Right ventricle myocardium inferior (tissue), 1 donor: Measurements from ENCODE around the gene CLDN15. TPM values are rescaled to one million over a fixed set of nuclear protein-coding genes. Genes with fewer than 3 reads are reported as not detected.

Experiments used
- ATAC-seq: fragments of 200-7000 bp; cut with Tn5 transposase; one replicate; pipeline ENCODE4 v1.9.1; 2020; ENCODE audit warnings: mild to moderate bottlenecking, moderate library complexity
- DNase-seq: peaks from one replicate; pipeline ENCODE4 v3.0.0; 2021; ENCODE audit errors: missing footprints
- intact Hi-C: fragments of 100-400 bp; cut with DNase I; formaldehyde crosslinking; loops from one replicate; pipeline ENCODE4 v1.11.0; 2022
- total RNA-seq: library from RNA; stranded (reverse); fragmentation: NEBNext Ultra II Directional; extraction: Animal tissue kit (Norgen Biotek cat#: 25700); gene quantifications from one replicate; pipeline ENCODE4 v1.2.1, GENCODE V29; 2021
- donor health status: DM: no; HTN: yes; CAD: no; lungs with severe emphysema.

The CLDN15 gene
- total RNA-seq, 1 donor from 2014 or later: 2.5 TPM

GRCh38 chr7:101248276-101248675 is 10.7 kb upstream of the CLDN15 start:
- no peak for DNase-seq
- no peak for ATAC-seq
- intact Hi-C loops: no loop called here

- no peak for DNase-seq
- intact Hi-C loops: no loop called here
- no peak for ATAC-seq
These were observed 7.6 kb upstream of the CLDN15 start for GRCh38 chr7:101245147-101245668.

- intact Hi-C loops: loop anchor here (1.0 kb wide), 1 partner anchor 26 kb away; the partner anchor contains the start of gene ZNHIT1
- ATAC-seq (peak; percentile 98), DNase-seq (peak; percentile 97)
These were observed 7.0 kb upstream of the CLDN15 start, which contains the start of gene FIS1 for GRCh38 chr7:101244375-101245146. Gene FIS1, minus strand, starts transcription at chr7:101245081. Its CDS starts 77 bp downstream, at chr7:101245004.

DNA sequence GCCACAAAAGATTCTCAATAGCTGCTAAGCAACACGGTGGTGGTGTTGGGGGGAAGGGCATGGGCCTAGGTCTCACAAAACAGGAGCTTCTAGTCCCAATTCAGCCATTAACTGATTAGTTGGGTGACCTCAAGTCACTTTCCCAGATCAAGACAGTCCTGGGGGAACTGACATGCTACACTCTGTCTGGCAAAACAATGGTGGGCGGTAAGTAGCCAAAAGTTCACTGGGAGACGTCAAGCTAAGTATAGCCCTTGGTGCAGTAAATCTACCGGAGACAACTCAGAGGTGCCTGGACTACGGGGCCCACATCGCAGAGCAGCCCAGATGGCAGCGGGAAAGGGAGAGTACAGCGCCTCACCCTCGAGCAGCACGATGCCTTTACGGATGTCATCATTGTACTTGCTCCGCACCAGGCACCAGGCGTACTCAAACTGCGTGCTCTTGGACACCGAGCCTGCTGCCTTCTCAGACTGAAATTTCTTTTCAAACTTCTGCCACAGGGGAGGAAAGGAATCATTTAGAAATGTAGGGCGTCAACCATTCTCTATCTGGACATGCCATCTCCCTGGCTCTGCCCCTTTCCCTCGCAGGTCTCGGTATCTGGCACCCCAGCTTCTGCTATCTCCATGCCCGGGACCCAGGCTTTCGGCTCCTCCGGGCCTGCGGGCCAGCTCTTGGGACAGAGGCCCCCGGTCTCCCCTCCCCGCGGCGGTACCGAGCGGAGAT is 6.2 kb upstream of the CLDN15 start:
- no peak for DNase-seq
- intact Hi-C loops: loop anchor here (1.0 kb wide), 1 partner anchor 26 kb away; the partner anchor contains the start of gene ZNHIT1
- ATAC-seq: no peak

DNA sequence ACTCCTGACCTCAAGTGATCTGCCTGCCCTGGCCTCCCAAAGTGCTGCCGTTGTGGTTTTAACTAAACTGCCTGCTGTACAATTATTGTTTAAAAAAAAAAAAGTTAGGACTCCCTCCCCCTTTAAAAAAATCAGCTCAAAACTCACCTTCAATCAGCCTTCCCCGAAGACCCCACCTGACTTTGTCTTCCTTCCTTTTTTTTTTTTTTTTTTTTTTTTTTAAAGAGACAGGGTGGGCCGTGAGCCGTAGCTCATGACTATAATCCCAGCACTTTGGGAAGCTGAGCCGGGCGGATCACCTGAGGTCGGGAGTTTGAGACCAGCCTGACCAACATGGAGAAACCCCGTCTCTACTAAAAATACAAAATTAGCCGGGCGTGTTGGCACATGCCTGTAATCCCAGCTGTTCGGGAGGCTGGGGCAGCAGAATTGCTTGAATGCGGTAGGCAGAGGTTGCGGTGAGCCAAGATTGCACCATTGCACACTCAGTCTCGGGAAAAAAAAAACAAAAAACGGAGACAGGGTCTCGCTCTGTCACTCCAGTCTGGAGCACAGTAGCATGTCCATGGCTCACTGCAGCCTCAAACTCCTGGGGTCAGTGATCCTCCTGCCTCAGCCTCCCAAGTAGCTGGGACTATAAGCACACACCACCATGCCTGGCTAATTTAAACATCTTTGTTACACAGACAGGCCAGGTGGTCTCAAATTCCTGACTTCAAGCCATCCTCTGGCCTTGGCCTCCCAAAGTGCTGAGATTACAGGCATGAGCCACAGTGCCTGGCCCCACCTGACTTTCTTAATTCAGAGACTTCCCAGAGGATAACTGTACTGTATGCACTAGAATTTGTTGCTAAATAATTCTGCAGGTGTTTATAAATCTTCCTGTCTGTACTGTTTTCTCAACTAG is 4.1 kb upstream of the CLDN15 start:
- intact Hi-C loops: no loop called here
- ATAC-seq (no peak), DNase-seq (no peak)

DNA sequence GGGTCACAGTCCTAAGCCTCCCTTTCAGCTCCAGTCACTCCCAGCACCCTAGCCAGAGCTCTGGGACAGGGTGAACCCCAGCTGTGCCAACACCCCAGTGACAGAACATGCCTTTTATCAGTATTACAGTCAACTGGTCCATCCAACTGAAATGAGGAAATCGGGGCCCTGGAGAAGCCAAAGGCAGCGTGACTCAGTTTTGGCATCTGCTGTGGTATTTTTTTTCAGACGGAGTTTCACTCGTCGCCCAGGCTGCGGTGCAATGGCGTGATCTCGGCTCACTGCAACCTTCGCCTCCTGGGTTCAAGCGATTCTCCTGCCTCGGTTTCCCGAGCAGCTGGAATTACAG is 3.4 kb upstream of the CLDN15 start:
- ATAC-seq (no peak), DNase-seq (no peak)
- intact Hi-C loops: no loop called here

GRCh38 chr7:101240226-101241014 is 2.8 kb upstream of the CLDN15 start:
- intact Hi-C loops: no loop called here
- DNase-seq (no peak), ATAC-seq (no peak)

DNA sequence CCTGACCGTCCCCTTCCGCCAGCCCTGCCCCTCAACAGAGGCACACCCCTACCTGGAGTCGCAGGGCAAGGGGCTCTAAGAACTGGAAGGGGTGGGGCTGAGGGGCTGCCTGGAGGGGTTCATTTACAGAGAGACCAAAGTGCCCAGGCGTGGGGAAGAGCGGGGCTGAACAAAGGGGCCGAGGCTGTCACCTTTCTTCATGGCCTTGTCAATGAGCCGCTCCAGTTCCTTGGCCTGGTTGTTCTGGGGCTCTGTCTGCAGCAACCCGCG is 2.3 kb upstream of the CLDN15 start:
- DNase-seq (no peak), ATAC-seq (no peak)
- intact Hi-C loops: no loop called here

DNA sequence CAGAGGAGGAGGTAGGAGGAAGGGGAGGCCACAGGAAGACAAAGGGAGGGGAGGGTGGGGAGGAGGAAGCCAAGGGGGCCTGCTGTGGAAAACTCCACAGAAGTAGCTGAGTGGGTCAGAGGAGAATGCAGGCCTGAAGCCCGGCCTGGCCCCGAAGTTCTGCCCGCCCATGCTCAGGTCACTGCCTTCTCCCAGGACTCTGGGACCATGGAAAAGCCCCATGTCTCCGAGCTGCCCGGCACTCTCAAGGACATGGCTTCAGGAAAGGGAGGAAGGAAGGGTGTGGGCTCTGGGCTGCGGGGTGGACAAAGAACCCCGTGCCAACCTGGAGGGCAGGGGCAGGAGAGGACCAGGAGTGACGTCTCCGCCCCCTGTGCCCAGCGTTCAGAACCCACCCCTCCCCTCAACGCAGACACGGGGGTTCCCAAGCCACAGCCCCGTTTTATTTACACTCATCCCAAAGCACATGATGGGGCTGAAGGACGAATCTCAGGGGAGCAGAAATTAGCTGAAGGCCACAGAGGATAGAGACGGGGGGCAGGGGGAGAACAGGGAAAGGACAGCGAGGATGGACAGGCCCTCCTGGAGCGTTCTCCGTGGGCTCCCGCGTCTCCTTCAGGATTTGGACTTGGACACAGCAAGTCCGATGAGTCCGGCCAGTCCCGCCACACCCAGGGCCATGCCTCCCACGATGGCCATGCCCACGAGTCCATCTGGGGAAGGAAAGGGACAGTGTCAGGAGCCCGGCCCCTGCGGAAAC is 1.8 kb upstream of the CLDN15 start:
- intact Hi-C loops: no loop called here
- no peak for ATAC-seq
- DNase-seq: no peak

- ATAC-seq (peak; percentile 4), DNase-seq (no peak)
- intact Hi-C loops: no loop called here
These were observed 902 bp upstream of the CLDN15 start for GRCh38 chr7:101238226-101239182.

DNA sequence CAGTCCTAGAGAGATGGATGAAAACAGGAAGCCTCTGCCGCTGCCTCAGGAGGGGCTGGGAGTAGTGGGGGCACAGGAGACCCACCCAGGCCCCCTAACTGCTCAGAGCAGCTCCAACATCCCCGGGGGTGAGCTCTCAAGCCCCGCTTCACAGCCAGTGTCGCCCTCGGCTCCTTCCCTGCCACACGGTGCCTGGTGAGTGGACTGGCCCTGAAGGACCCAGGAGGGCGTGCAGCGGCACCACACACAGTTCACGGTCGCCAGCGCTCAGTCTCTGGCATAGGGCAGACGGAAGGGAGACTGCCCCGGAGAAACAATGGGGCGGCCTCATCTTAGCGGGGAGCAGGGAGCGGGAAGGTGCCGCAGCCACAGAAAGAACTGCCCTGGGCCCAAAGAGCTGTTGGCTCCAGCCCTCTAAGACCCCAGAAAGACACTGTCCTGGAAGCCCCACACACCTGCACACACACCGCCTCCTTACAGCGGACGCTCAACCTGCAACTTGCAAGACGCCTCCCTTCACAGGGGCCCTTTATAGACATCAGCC is 1.2 kb downstream of the CLDN15 start:
- intact Hi-C loops: no loop called here
- no peak for ATAC-seq
- DNase-seq: no peak

DNA sequence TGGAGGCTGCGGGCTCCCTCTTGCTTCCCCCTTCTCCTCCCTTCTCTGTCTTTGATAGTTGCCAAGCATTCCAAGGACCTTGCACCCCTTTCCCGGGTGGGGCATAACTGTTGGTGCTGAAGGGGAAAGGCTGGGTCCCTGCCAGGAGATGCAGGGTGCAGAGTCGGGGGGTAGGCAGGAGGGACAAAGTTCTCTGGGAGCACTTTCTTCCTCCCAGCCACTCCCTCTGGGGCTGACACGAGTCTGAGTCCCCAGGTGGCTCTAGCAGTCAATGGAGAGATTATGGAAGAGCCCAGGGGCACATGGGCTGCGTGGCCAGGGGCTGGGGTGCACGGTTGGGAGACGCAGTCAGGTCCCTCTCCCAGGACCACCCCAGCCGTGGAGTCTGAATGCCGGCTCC is 2.1 kb downstream of the CLDN15 start:
- ATAC-seq (no peak), DNase-seq (no peak)
- intact Hi-C loops: no loop called here

DNA sequence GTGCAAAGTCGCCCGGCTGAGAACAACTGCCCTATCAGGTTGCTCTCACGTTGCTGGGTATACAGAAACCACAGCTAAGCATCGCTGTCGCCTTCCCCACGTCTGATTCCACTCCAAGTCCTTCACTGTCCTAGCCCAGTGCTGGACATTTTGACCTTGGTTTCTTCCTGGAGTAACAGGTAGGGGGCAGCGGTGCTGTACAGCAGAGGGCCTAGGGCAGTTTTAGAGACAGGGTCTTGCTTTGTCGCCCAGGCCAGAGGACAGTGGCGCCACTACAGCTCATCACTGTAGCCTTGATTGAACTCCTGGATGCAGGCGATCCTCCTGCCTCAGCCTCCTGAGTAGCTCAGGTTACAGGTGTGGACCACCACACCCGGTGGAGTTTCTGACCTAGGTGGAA is 2.6 kb downstream of the CLDN15 start:
- intact Hi-C loops: no loop called here
- DNase-seq (no peak), ATAC-seq (no peak)

DNA sequence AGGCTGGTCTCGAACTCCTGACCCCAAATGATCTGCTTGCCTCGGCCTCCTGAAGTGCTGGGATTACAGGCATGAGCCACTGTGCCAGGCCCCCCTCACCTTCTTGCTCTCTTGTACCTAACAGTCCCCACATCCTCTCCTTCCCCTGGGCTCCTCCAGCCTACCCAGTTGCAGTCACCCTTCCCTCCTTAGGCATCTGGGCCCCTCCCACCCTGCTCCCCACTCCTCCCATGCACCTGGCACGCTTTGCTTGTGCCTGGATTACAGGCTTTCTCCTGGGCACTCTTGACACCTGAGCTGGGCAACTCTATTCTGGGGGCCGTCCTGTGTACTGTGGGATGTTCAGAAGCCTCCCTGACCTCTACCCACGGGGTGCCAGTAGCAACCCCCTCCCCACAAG is 3.0 kb downstream of the CLDN15 start:
- intact Hi-C loops: no loop called here
- no peak for DNase-seq
- no peak for ATAC-seq

DNA sequence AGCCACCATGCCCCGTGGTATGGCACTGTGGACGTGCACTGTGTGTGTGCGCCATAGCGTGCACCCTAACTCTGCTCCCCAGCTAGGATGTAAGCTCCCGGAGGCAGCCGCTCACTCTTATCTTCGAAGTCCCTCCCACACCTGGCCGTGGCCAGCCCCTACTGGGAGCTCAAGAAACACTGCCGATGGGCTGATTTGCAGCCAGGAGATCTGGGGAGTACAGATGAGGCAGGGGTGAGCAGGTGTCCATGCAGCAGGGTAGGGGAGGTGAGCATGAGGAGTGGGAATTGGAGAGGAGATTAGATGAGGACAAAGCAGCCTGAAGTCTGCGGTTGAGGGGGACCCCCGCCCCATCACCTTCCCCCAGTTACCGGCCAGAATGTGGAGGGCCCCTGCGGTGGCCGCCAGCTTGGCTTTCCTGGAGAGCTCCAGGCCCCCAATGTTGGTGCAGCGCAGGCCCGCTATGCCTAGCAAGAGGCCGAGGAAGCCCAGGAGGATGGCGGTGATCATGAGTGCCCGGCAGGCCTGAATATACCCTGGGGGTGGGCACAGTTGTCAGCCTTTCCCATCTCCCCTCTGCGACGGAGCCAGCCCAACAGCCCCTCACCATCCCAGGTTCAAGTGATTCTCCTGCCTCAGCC is 3.6 kb downstream of the CLDN15 start:
- ATAC-seq: no peak
- intact Hi-C loops: no loop called here
- DNase-seq: no peak
